HepG2 (cell line): Measurements from ENCODE around the gene TMEM131L. TPM values are rescaled to one million over a fixed set of nuclear protein-coding genes. Genes with fewer than 3 reads are reported as not detected.

Experiments
- ATAC-seq: fragments of 200-7000 bp; cut with Tn5 transposase; 3 replicates; pipeline ENCODE4 v1.9.1; 2020; ENCODE audit warnings: mild to moderate bottlenecking, moderate library complexity
- BruUV-seq: library from RNA; stranded (reverse); fragments of 400-500 nt; replicated peaks from 2 replicates; lab custom pipeline; 2021; lab: Mats Ljungman, UMichigan
- CTCF ChIA-PET: fragments of 300-600 bp; formaldehyde crosslinking; extraction: SDS; loops from one replicate; lab custom pipeline; 2021; ENCODE audit warnings: low total read pairs, inconsistent platforms, low intra/inter-chr PET ratio; lab: Yijun Ruan, JAX
- POLR2A ChIA-PET: fragments of 350-600 bp; sonication (Branson Sonifier 250); formaldehyde crosslinking; loops from one replicate; lab custom pipeline; 2020; ENCODE audit warnings: antibody characterized with exemption, inconsistent platforms; lab: Yijun Ruan, JAX
- DNase-seq: peaks from one replicate; pipeline ENCODE4 v3.0.0-alpha.2; 2015; ENCODE audit warnings: low spot score
- FAIRE-seq: peaks from 3 replicates; lab custom pipeline; 2011; peaks lifted over from hg19 to GRCh38; lab: Jason Lieb, UNC
- H2AFZ ChIP-seq: one replicate; pipeline ENCODE4 v1.6.1; 2011; ENCODE audit warnings: low read length, inconsistent platforms
- H3K27ac ChIP-seq: fragments of 300-600 bp; 3 replicates; pipeline ENCODE4 v1.8.0; 2011; ENCODE audit warnings: mixed run types, mild to moderate bottlenecking, mixed read lengths, low read length, inconsistent platforms; ENCODE audit not compliant: insufficient read depth; ENCODE audit errors: extremely low read length
- H3K27me3 ChIP-seq, 2 experiments: fragments of 200-600 bp in 1 of 2; 2 replicates in 1 of 2; 3 replicates in 1 of 2; pipeline versions ENCODE4 v1.6.0 to v1.8.0; 2011; ENCODE audit warnings: low read length in 2 of 2, mild to moderate bottlenecking in 2 of 2, moderate library complexity in 2 of 2, inconsistent platforms in 1 of 2; ENCODE audit not compliant: insufficient read depth in 2 of 2, control insufficient read depth in 1 of 2
- H3K36me3 ChIP-seq, 2 experiments: fragments of 200-600 bp in 1 of 2; replicated peaks in 1 of 2; 2 replicates in 1 of 2; 3 replicates in 1 of 2; pipeline versions ENCODE4 v1.5.1 to v1.8.0; 2011; ENCODE audit warnings: low read length in 2 of 2, inconsistent platforms in 1 of 2; ENCODE audit not compliant: insufficient read depth in 2 of 2, control insufficient read depth in 1 of 2
- H3K4me1 ChIP-seq: 2 replicates; pipeline ENCODE4 v1.5.1; 2012; ENCODE audit warnings: low read length, inconsistent platforms; ENCODE audit not compliant: insufficient read depth
- H3K4me2 ChIP-seq: 2 replicates; pipeline ENCODE4 v1.6.0; 2011; ENCODE audit warnings: low read depth, low read length, inconsistent platforms
- H3K4me3 ChIP-seq, 3 experiments: fragments of 200-600 bp in 1 of 3; sonication (generic), shearing (Covaris generic) in 1 of 3; replicated peaks in 1 of 3; 2 replicates each; pipeline ENCODE4 v1.5.1; 2011 to 2016; ENCODE audit warnings: low read length in 3 of 3, inconsistent platforms in 2 of 3, low read depth in 2 of 3, mild to moderate bottlenecking in 2 of 3, control low read depth in 1 of 3, mixed read lengths in 1 of 3; ENCODE audit not compliant: insufficient read depth in 1 of 3
- H3K79me2 ChIP-seq: one replicate; pipeline ENCODE4 v1.6.1; 2011; ENCODE audit warnings: low read length, inconsistent platforms; ENCODE audit not compliant: insufficient read depth
- H3K9ac ChIP-seq: 2 replicates; pipeline ENCODE4 v1.6.0; 2011; ENCODE audit warnings: mild to moderate bottlenecking, low read depth, low read length, inconsistent platforms; ENCODE audit not compliant: insufficient read depth
- H3K9me3 ChIP-seq: 2 replicates; pipeline ENCODE4 v1.5.1; 2012; ENCODE audit warnings: mild to moderate bottlenecking, low read length
- H4K20me1 ChIP-seq: 2 replicates; pipeline ENCODE4 v1.6.0; 2011; ENCODE audit warnings: inconsistent platforms, mild to moderate bottlenecking, low read length, moderate library complexity; ENCODE audit not compliant: insufficient read depth
- ATF2 ChIP-seq: sonication (generic); formaldehyde crosslinking; IDR thresholded peaks from 2 replicates; pipeline ENCODE4 v1.4.0; 2020; ENCODE audit warnings: missing genetic modification reagents
- GABPA ChIP-seq, 2 experiments: IDR thresholded peaks; 2 replicates each; pipeline ENCODE4 v1.6.1; 2011 to 2016; ENCODE audit warnings: low read depth in 2 of 2, low read length in 1 of 2, missing biosample characterization in 1 of 2, missing genetic modification characterization in 1 of 2
- MTF1 ChIP-seq: sonication (generic); formaldehyde crosslinking; IDR thresholded peaks from 2 replicates; pipeline ENCODE4 v1.5.0; 2020; ENCODE audit warnings: missing genetic modification reagents
- NCOR1 ChIP-seq: fragments of 200-600 bp; sonication (generic); IDR thresholded peaks from 2 replicates; pipeline ENCODE4 v1.7.0; 2017; ENCODE audit warnings: antibody characterized with exemption, low read length, borderline replicate concordance
- PAWR ChIP-seq: sonication (generic); formaldehyde crosslinking; IDR thresholded peaks from 2 replicates; pipeline ENCODE4 v1.4.0; 2020; ENCODE audit warnings: missing genetic modification reagents, mild to moderate bottlenecking, borderline replicate concordance
- PRDM10 ChIP-seq: sonication (generic); formaldehyde crosslinking; IDR thresholded peaks from 2 replicates; pipeline ENCODE4 v1.4.0; 2020; ENCODE audit warnings: low read depth, missing genetic modification reagents
- RNF219 ChIP-seq: sonication (generic); formaldehyde crosslinking; IDR thresholded peaks from 2 replicates; pipeline ENCODE4 v1.5.0; 2020; ENCODE audit warnings: mild to moderate bottlenecking, missing genetic modification reagents
- RORA ChIP-seq: sonication (generic); formaldehyde crosslinking; IDR thresholded peaks from 2 replicates; pipeline ENCODE4 v1.5.0; 2020; ENCODE audit warnings: mild to moderate bottlenecking, missing genetic modification reagents, moderate library complexity
- THAP9 ChIP-seq: sonication (generic); formaldehyde crosslinking; IDR thresholded peaks from 2 replicates; pipeline ENCODE4; 2020; ENCODE audit warnings: missing genetic modification reagents, mild to moderate bottlenecking, borderline replicate concordance
- ZFAT ChIP-seq: sonication (generic); formaldehyde crosslinking; conservative IDR thresholded peaks from 2 replicates; pipeline ENCODE4 v1.8.1; 2023; ENCODE audit warnings: missing genetic modification reagents, inconsistent platforms
- ZNF431 ChIP-seq: sonication (generic); formaldehyde crosslinking; IDR thresholded peaks from 2 replicates; pipeline ENCODE4 v1.9.0; 2022; ENCODE audit warnings: missing genetic modification reagents, low read depth, mild to moderate bottlenecking, borderline replicate concordance
- ZNF550 ChIP-seq: sonication (generic); formaldehyde crosslinking; IDR thresholded peaks from 2 replicates; pipeline ENCODE4 v1.4.0; 2020; ENCODE audit warnings: mild to moderate bottlenecking, missing genetic modification reagents, borderline replicate concordance
- ZNF614 ChIP-seq: IDR thresholded peaks from 2 replicates; pipeline ENCODE4 v1.6.1; 2018; ENCODE audit warnings: missing biosample characterization, missing genetic modification reagents, inconsistent platforms, borderline replicate concordance
- ZNF713 ChIP-seq: sonication (generic); formaldehyde crosslinking; IDR thresholded peaks from 2 replicates; pipeline ENCODE4 v1.4.0; 2020; ENCODE audit warnings: mild to moderate bottlenecking, missing genetic modification reagents
- ZNF816 ChIP-seq: sonication (generic); formaldehyde crosslinking; IDR thresholded peaks from 2 replicates; pipeline ENCODE4 v1.8.0; 2022; ENCODE audit warnings: missing genetic modification reagents, mild to moderate bottlenecking, borderline replicate concordance
- WGBS: methylation state at CpG from one replicate; pipeline ENCODE4 v1.1.6; 2017; ENCODE audit warnings: low lambda C conversion rate; 5-methylcytosine and 5-hydroxymethylcytosine counted together
- in situ Hi-C: cut with HindIII; loops from 2 replicates; pipeline ENCODE4 v1.10.0; 2017; ENCODE audit warnings: low pct_unique_long_range_greater_than_20kb; ENCODE audit not compliant: extremely low pct_ligation_motif_present
- intact Hi-C: fragments of 100-400 bp; cut with micrococcal nuclease; formaldehyde crosslinking; loops from one replicate; pipeline ENCODE4 v1.10.0; 2022; ENCODE audit not compliant: unreplicated experiment
- polyA plus RNA-seq, 8 experiments: library from polyadenylated mRNA; depleted of rRNA in 3 of 8; stranded (reverse) in 7 of 8; unstranded in 1 of 8; fragments of >200 nt; fragmentation: Illumina TruSeq in 4 of 8; extraction: Trizol in 4 of 8; gene quantifications; 2 replicates each; pipeline versions ENCODE4 v1.2.1 to v1.2.3, GENCODE V29; 2011 to 2016; ENCODE audit warnings: low read depth in 4 of 8, missing spikeins in 1 of 8, mixed read lengths in 1 of 8; ENCODE audit not compliant: insufficient read depth in 1 of 8
- total RNA-seq, 5 experiments: library from RNA; depleted of rRNA; stranded (reverse); fragments of >200 nt; fragmentation: Illumina TruSeq; extraction: Trizol; gene quantifications; 2 replicates each; pipeline ENCODE4 v1.2.3, GENCODE V29; 2016; ENCODE audit warnings: low read depth in 1 of 5

Gene TMEM131L
- total and polyA plus RNA-seq, 2 of the 13 experiments (the other 11 are each of a cell fraction or from before 2014, with no cell fraction given): 2.2 to 4.5 TPM

GRCh38 chr4:153612878-153613277 is 146.7 kb downstream of the TMEM131L start:
- Histone ChIP-seq H3K9me3 (no peaks in the 10 kb centered on the region), H3K36me3 (no peaks in the 10 kb centered on the region), H4K20me1 (no peaks in the 10 kb centered on the region), H2AFZ (no peak overlapping the region), H3K4me2 (no peak overlapping the region), H3K4me1 (no peaks in the 10 kb centered on the region), H3K9ac (no peak overlapping the region), H3K27me3 (no peaks in the 10 kb centered on the region), H3K4me3 (no peak overlapping the region), H3K79me2 (no peaks in the 10 kb centered on the region), H3K27ac (no peak overlapping the region)
- WGBS: 96% methylated on average over 2 of the region's 2 CpGs
- TF ChIP-seq PRDM10 (CRISPR knock-in tag) (no peak), ZNF550 (CRISPR knock-in tag) (no peak), ZNF713 (CRISPR knock-in tag) (no peak), THAP9 (CRISPR knock-in tag) (no peak), PAWR (no peak), ZNF431 (no peak), RORA (CRISPR knock-in tag) (no peak), NCOR1 (no peak), ZNF816 (CRISPR knock-in tag) (no peak), ZNF614 (CRISPR knock-in tag) (no peak), RNF219 (no peak), MTF1 (CRISPR knock-in tag) (no peak), ZFAT (CRISPR knock-in tag) (no peak), ATF2 (no peak), GABPA (IDR thresholded peaks at IDR 0.05; ENCODE audit: low read depth, low read length) (no peak), GABPA (CRISPR knock-in tag; IDR thresholded peaks at IDR 0.05; ENCODE audit: low read depth) (no peak)
- in situ Hi-C loops: no loop called here
- FAIRE-seq: no peak
- CTCF ChIA-PET: no interaction called here
- BruUV-seq: no TSS peak
- POLR2A ChIA-PET: no interaction called here
- ATAC-seq: no peak
- no peak for DNase-seq
- intact Hi-C loops: no loop called here
